Kidney (tissue), 14 donors: ENCODE measurements around the gene CHRNA7. TPM values are rescaled to one million over a fixed set of nuclear protein-coding genes. Genes with fewer than 3 reads are reported as not detected.

Experiments used
- DNase-seq, 5 donors: peaks; one replicate each; pipeline ENCODE4 v3.0.0-alpha.2; 2013 to 2020
- FAIRE-seq: peaks from 2 replicates; lab custom pipeline; 2012; peaks lifted over from hg19 to GRCh38; lab: Jason Lieb, UNC
- H3K27ac ChIP-seq, 2 donors: one replicate each; pipeline ENCODE4 v1.7.0; 2013; ENCODE audit warnings: low read depth in 2 of 2, low read length in 2 of 2, inconsistent platforms in 1 of 2
- H3K27me3 ChIP-seq: one replicate; pipeline ENCODE4 v1.7.1; 2013; ENCODE audit warnings: low read length, inconsistent platforms; ENCODE audit not compliant: control insufficient read depth, insufficient read depth
- H3K36me3 ChIP-seq, 3 donors: one replicate each; pipeline versions ENCODE4 v1.7.0 to v1.7.1; 2013; ENCODE audit warnings: low read length in 3 of 3, control low read depth in 1 of 3, inconsistent platforms in 1 of 3; ENCODE audit not compliant: insufficient read depth in 3 of 3, control insufficient read depth in 2 of 3
- H3K4me1 ChIP-seq, 3 donors: one replicate each; pipeline versions ENCODE4 v1.7.0 to v1.7.1; 2013; ENCODE audit warnings: low read length in 3 of 3, inconsistent platforms in 1 of 3, low read depth in 1 of 3; ENCODE audit not compliant: control insufficient read depth in 2 of 3, insufficient read depth in 2 of 3
- H3K4me3 ChIP-seq, 3 donors: one replicate each; pipeline versions ENCODE4 v1.7.0 to v1.8.1; 2013; ENCODE audit warnings: low read length in 3 of 3, control low read depth in 1 of 3, inconsistent platforms in 1 of 3
- H3K9ac ChIP-seq, 3 donors: one replicate each; pipeline versions ENCODE4 v1.7.0 to v1.7.1; 2013; ENCODE audit warnings: low read length in 3 of 3, control low read depth in 1 of 3, inconsistent platforms in 1 of 3
- H3K9me3 ChIP-seq, 3 donors: one replicate each; pipeline versions ENCODE4 v1.7.0 to v1.7.1; 2013; ENCODE audit warnings: low read length in 3 of 3, control low read depth in 1 of 3, inconsistent platforms in 1 of 3; ENCODE audit not compliant: control insufficient read depth in 2 of 3, insufficient read depth in 1 of 3
- CTCF ChIP-seq: IDR thresholded peaks from 3 replicates; pipeline ENCODE4 v1.5.1; 2012; ENCODE audit warnings: mild to moderate bottlenecking, moderate library complexity, borderline replicate concordance; ENCODE audit not compliant: insufficient read depth; ENCODE audit errors: extremely low read depth
- intact Hi-C: fragments of 100-400 bp; cut with DNase I; formaldehyde crosslinking; loops from one replicate; pipeline ENCODE4 v1.11.1; 2022
- polyA plus RNA-seq: library from polyadenylated mRNA; stranded (reverse); fragments of 350-450 nt; fragmentation: Illumina TruSeq; extraction: RNeasy Lipid Tissue Mini Kit (QIAGEN cat#74804); gene quantifications from one replicate; pipeline ENCODE4 v1.2.3, GENCODE V29; 2014; ENCODE audit warnings: low read depth, low replicate concordance; ENCODE audit not compliant: insufficient read depth
- total RNA-seq: library from RNA; stranded (reverse); fragmentation: NEBNext Ultra II Directional; extraction: Animal tissue kit (Norgen Biotek cat#: 25700); gene quantifications from one replicate; pipeline ENCODE4 v1.2.1, GENCODE V29; 2021
- donor health status: control.
- donor health status: control.
- donor health status: control.
- donor health status: control.
- donor health status: control.
- donor health status: DM: yes; HTN: yes; CAD: no.
- donor health status: Normal renal cell carcinoma (clear cell type).

CHRNA7 gene
- total and polyA plus RNA-seq, 2 donors from 2014 or later, result 0.80 to 1.6 TPM

DNA sequence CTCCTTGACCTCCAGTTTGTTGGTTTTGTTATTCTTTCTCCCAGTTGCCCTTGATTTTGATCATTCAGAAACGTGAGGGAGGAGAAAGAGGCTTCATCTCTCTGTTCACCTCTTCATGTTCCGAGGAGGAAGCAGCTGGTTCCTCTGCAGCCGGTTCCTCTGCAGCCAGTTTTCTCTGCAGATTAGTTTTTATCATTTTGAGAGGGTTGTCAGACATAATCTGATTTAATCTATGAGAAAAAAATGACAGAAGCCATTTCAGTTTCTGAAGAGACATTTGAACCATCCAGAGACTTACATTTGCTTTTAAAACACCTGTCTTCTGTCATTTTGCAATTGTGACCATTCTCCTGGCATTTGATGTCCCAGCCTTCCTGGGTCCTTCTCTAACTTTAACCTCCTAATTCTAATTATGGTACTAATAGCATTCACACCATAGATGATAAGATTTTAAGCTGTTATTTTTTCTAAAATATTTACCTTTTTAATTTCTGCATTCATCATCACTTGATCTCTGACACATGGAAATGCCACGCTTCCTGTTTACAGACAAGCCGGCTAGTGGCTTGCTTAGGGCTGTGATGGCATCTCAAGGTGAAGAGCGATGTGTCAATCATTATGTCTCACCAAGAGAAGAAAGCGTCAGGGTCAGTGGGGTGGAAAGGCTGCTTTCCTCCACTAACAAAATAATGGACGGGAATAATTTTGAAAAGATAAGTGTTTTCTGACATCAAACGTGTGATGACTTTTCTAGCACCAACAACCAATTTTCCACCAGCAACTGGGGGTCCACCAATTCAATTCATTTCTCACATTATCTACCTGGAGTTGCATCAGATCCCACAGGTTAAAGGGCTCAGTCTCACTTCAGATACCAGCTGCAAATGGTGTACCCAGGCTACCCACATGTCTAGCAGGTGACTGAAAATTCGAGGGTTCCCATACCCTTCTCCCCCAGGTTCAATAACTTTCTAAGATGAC, 76.4 kb downstream of the CHRNA7 start:
- Histone ChIP-seq H3K9ac (no peak overlapping the region), H3K27ac (no peak overlapping the region), H3K4me1 (no peaks in the 10 kb centered on the region), H3K9me3 (no peaks in the 10 kb centered on the region), H3K36me3 (no peaks in the 10 kb centered on the region), H3K27me3 (no peaks in the 10 kb centered on the region), H3K4me3 (no peak overlapping the region)
- intact Hi-C loops, result no loop called here
- no peak for FAIRE-seq
- no peak for TF ChIP-seq CTCF
- DNase-seq, result no peak

GRCh38 chr15:32107477-32108080, 77.3 kb downstream of the CHRNA7 start:
- H3K36me3 ChIP-seq, result no peaks in the 10 kb centered on the region
- no peaks in the 10 kb centered on the region for H3K27me3 ChIP-seq
- H3K4me3 ChIP-seq, result no peak overlapping the region
- no peak for TF ChIP-seq CTCF
- intact Hi-C loops, result no loop called here
- no peak overlapping the region for H3K27ac ChIP-seq
- no peaks in the 10 kb centered on the region for H3K9me3 ChIP-seq
- no peak for FAIRE-seq
- H3K4me1 ChIP-seq, result no peaks in the 10 kb centered on the region
- no peak for DNase-seq
- H3K9ac ChIP-seq, result no peak overlapping the region

- H3K4me3 ChIP-seq, result no peak overlapping the region
- intact Hi-C loops, result no loop called here
- H3K9me3 ChIP-seq, result no peaks in the 10 kb centered on the region
- H3K9ac ChIP-seq, result no peak overlapping the region
- DNase-seq, result no peak
- no peaks in the 10 kb centered on the region for H3K27me3 ChIP-seq
- H3K36me3 ChIP-seq, result no peaks in the 10 kb centered on the region
- H3K27ac ChIP-seq, result no peak overlapping the region
- H3K4me1 ChIP-seq, result no peaks in the 10 kb centered on the region
- FAIRE-seq, result no peak
- TF ChIP-seq CTCF, result no peak
Measured at GRCh38 chr15:32108661-32109060, 78.3 kb downstream of the CHRNA7 start.
